ENCODE data around the gene IGSF3.

The IGSF3 gene

GRCh38 chr1:116686175-116686574 lies 18.6 kb upstream of the IGSF3 start:
- DNase-seq: no peak

- no peak for DNase-seq
Observed at GRCh38 chr1:116684575-116684974, 17.0 kb upstream of the IGSF3 start.

- DNase-seq: no peak
Observed at GRCh38 chr1:116682641-116683221, 15.2 kb upstream of the IGSF3 start.

- no peak for DNase-seq
Observed at GRCh38 chr1:116681343-116681899, 13.9 kb upstream of the IGSF3 start.

- no peak for DNase-seq
Observed at GRCh38 chr1:116680752-116681151, 13.2 kb upstream of the IGSF3 start.

- DNase-seq: no peak
Observed at GRCh38 chr1:116679828-116680628, 12.5 kb upstream of the IGSF3 start.

- no peak for DNase-seq
Observed at GRCh38 chr1:116679091-116679827, 11.7 kb upstream of the IGSF3 start.

- DNase-seq: no peak
Observed at GRCh38 chr1:116678732-116679090, 11.2 kb upstream of the IGSF3 start.

- no peak for DNase-seq
Observed at GRCh38 chr1:116677474-116678062, 10.0 kb upstream of the IGSF3 start.

- no peak for DNase-seq
Observed at GRCh38 chr1:116676291-116676690, 8.8 kb upstream of the IGSF3 start.

- no peak for DNase-seq
Observed at GRCh38 chr1:116674751-116675150, 7.2 kb upstream of the IGSF3 start.

- no peak for DNase-seq
Observed at GRCh38 chr1:116674011-116674531, 6.5 kb upstream of the IGSF3 start.

- no peak for DNase-seq
Observed at GRCh38 chr1:116671912-116672311, 4.4 kb upstream of the IGSF3 start.

GRCh38 chr1:116671072-116671760 lies 3.7 kb upstream of the IGSF3 start:
- DNase-seq: no peak

GRCh38 chr1:116668277-116668676 lies 744 bp upstream of the IGSF3 start:
- no peak for DNase-seq

GRCh38 chr1:116667078-116667574 lies 407 bp downstream of the IGSF3 start:
- DNase-seq: no peak

- DNase-seq: no peak
Observed at GRCh38 chr1:116666187-116667077, 1.1 kb downstream of the IGSF3 start.

GRCh38 chr1:116664978-116665371 lies 2.6 kb downstream of the IGSF3 start:
- no peak for DNase-seq

- DNase-seq: no peak
Observed at GRCh38 chr1:116664366-116664977, 3.1 kb downstream of the IGSF3 start.

GRCh38 chr1:116663821-116664220 lies 3.7 kb downstream of the IGSF3 start:
- DNase-seq: no peak

- no peak for DNase-seq
Observed at GRCh38 chr1:116661633-116662032, 5.9 kb downstream of the IGSF3 start.

Measured in CD4-positive, alpha-beta T cell treated with Interleukin-4 for 4 hours (primary cell).